Neural cell (in vitro differentiated cells): ENCODE data around the gene GATA1. TPM values are rescaled to one million over a fixed set of nuclear protein-coding genes. Genes with fewer than 3 reads are reported as not detected.

Source experiments
- H2AFZ ChIP-seq: fragments of 200-600, 300-800 bp; sonication (generic), shearing (Covaris generic); 2 replicates; pipeline ENCODE4 v1.6.0; 2014; ENCODE audit warnings: low read depth, mild to moderate bottlenecking, antibody characterized with exemption, low read length, moderate library complexity
- H3F3A ChIP-seq: fragments of 200-600 bp; shearing (Covaris generic); 2 replicates; pipeline ENCODE4 v1.6.1; 2016; ENCODE audit warnings: mild to moderate bottlenecking, moderate library complexity, mixed read lengths, antibody characterized with exemption, low read length; ENCODE audit not compliant: insufficient read depth, poor library complexity, severe bottlenecking
- H3K27ac ChIP-seq: fragments of 200-600, 300-800 bp; sonication (generic), shearing (Covaris generic); 2 replicates; pipeline ENCODE4 v1.5.1; 2014; ENCODE audit warnings: mild to moderate bottlenecking, low read length, moderate library complexity
- H3K27me3 ChIP-seq: fragments of 300-800, 200-600 bp; sonication (generic), shearing (Covaris generic); 2 replicates; pipeline ENCODE4 v1.6.0; 2014; ENCODE audit warnings: mild to moderate bottlenecking, low read depth, low read length, moderate library complexity; ENCODE audit not compliant: insufficient read depth
- H3K36me3 ChIP-seq: fragments of 300-800, 200-600 bp; sonication (generic), shearing (Covaris generic); 2 replicates; pipeline ENCODE4 v1.5.1; 2014; ENCODE audit warnings: mild to moderate bottlenecking, antibody characterized with exemption, low read length, moderate library complexity; ENCODE audit not compliant: insufficient read depth
- H3K4me2 ChIP-seq: fragments of 300-800, 200-600 bp; sonication (generic), shearing (Covaris generic); 2 replicates; pipeline ENCODE4 v1.6.0; 2014; ENCODE audit warnings: mild to moderate bottlenecking, low read length
- H3K4me3 ChIP-seq: fragments of 300-800, 200-600 bp; sonication (generic), shearing (Covaris generic); 2 replicates; pipeline ENCODE4 v1.5.1; 2014; ENCODE audit warnings: mild to moderate bottlenecking, low read length, moderate library complexity
- H3K79me2 ChIP-seq: fragments of 200-600 bp; shearing (Covaris generic); replicated peaks from 2 replicates; pipeline ENCODE4 v1.6.0; 2014; ENCODE audit warnings: mild to moderate bottlenecking, low read length, moderate library complexity; ENCODE audit not compliant: insufficient read depth
- H3K9ac ChIP-seq: fragments of 300-800, 200-600 bp; sonication (generic), shearing (Covaris generic); 2 replicates; pipeline ENCODE4 v1.6.1; 2016; ENCODE audit warnings: mild to moderate bottlenecking, low read length, mixed read lengths
- H3K9me2 ChIP-seq: fragments of 200-600 bp; shearing (Covaris generic); 2 replicates; pipeline ENCODE4 v1.6.1; 2016; ENCODE audit warnings: mild to moderate bottlenecking, low read length, mixed read lengths; ENCODE audit not compliant: insufficient read depth
- H3K9me3 ChIP-seq: fragments of 200-600, 300-800 bp; sonication (generic), shearing (Covaris generic); 2 replicates; pipeline ENCODE4 v1.6.1; 2016; ENCODE audit warnings: mild to moderate bottlenecking, mixed run types, low read length, moderate library complexity, mixed read lengths
- H4K20me1 ChIP-seq: fragments of 200-600 bp; shearing (Covaris generic); 2 replicates; pipeline ENCODE4 v1.6.1; 2016; ENCODE audit warnings: mild to moderate bottlenecking, mixed run types; ENCODE audit not compliant: insufficient read depth
- EP300 ChIP-seq: fragments of 450-650 bp; conservative IDR thresholded peaks from 2 replicates; pipeline ENCODE4 v1.6.1; 2014; ENCODE audit warnings: antibody characterized with exemption, mild to moderate bottlenecking, moderate library complexity; ENCODE audit not compliant: poor library complexity, severe bottlenecking
- EZH2 ChIP-seq: fragments of 200-600, 300-800 bp; shearing (Covaris generic), sonication (generic); IDR thresholded peaks from 2 replicates; pipeline ENCODE4 v1.6.1; 2014; ENCODE audit warnings: antibody characterized with exemption, low read length, borderline replicate concordance, mild to moderate bottlenecking; ENCODE audit not compliant: insufficient read depth, poor library complexity, severe bottlenecking
- MXI1 ChIP-seq: fragments of 450-650 bp; conservative IDR thresholded peaks from 2 replicates; pipeline ENCODE4 v1.6.1; 2014; ENCODE audit warnings: antibody characterized with exemption, mild to moderate bottlenecking; ENCODE audit not compliant: poor library complexity, severe bottlenecking
- POLR2AphosphoS5 ChIP-seq: IDR thresholded peaks from 2 replicates; pipeline ENCODE4 v1.6.1; 2012
- RAD21 ChIP-seq: fragments of 450-650 bp; conservative IDR thresholded peaks from 2 replicates; pipeline ENCODE4 v1.6.1; 2014; ENCODE audit warnings: antibody characterized with exemption, mild to moderate bottlenecking, moderate library complexity
- SMC3 ChIP-seq: fragments of 450-650 bp; conservative IDR thresholded peaks from 2 replicates; pipeline ENCODE4 v1.6.1; 2014; ENCODE audit warnings: antibody characterized with exemption, mild to moderate bottlenecking, moderate library complexity; ENCODE audit not compliant: poor library complexity
- TAF1 ChIP-seq: IDR thresholded peaks from 2 replicates; pipeline ENCODE4 v1.6.1; 2012; ENCODE audit warnings: low read depth
- polyA plus RNA-seq: library from polyadenylated mRNA; depleted of rRNA; stranded (reverse); fragments of >200 nt; gene quantifications from 2 replicates; pipeline ENCODE4 v1.2.3, GENCODE V29; 2014
- TF ChIP-seq, protein P1 (sequence below): IDR thresholded peaks from 2 replicates; pipeline ENCODE4 v1.6.1; 2012; ENCODE audit warnings: borderline replicate concordance
- TF ChIP-seq, protein P2 (sequence below): fragments of 450-650 bp; IDR thresholded peaks from 2 replicates; pipeline ENCODE4 v1.5.1; 2014; ENCODE audit warnings: antibody characterized with exemption, mild to moderate bottlenecking, moderate library complexity; ENCODE audit not compliant: poor library complexity, severe bottlenecking

The GATA1 gene
- polyA plus RNA-seq, 1 donor from 2014 or later = not detected

DNA sequence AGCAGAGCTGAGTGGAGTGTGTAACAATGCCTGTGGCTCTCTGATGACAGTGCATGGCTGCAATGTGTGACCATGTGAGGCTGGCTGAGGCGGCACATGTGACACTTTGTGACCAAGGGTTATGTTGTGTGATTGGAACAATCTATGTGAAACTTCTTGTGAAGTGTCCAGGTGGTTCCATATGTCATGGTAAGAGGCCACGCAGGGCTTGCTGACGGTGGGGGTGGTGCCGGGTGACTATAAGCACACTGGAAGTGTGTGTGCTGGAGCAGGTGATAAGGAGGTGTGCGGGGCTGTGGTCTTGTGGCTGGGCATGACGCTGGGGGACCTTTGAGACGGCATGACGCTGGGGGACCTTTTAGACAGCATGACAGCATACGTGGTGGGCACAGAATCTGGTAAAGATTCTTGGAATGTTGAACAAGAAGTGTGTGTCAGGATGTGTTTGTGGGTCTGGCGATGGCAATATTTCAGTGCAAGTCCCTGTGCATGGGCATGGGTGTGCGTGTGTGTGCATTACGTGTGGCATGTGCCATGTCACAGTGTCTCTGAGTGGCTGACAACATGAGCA lies 8.0 kb downstream of the GATA1 start:
- H3K79me2 ChIP-seq = no peaks in the 10 kb centered on the region
- H3K36me3 ChIP-seq = no peaks in the 10 kb centered on the region
- H3K9me2 ChIP-seq = no peaks in the 10 kb centered on the region
- no peak overlapping the region for H3K27ac ChIP-seq
- no peak overlapping the region for H3K4me2 ChIP-seq
- H3K9me3 ChIP-seq = no peaks in the 10 kb centered on the region
- no peak for TF ChIP-seq TAF1
- TF ChIP-seq EZH2 = no peak
- TF ChIP-seq SMC3 = no peak
- TF ChIP-seq POLR2AphosphoS5 = no peak
- TF ChIP-seq, protein P1, sequence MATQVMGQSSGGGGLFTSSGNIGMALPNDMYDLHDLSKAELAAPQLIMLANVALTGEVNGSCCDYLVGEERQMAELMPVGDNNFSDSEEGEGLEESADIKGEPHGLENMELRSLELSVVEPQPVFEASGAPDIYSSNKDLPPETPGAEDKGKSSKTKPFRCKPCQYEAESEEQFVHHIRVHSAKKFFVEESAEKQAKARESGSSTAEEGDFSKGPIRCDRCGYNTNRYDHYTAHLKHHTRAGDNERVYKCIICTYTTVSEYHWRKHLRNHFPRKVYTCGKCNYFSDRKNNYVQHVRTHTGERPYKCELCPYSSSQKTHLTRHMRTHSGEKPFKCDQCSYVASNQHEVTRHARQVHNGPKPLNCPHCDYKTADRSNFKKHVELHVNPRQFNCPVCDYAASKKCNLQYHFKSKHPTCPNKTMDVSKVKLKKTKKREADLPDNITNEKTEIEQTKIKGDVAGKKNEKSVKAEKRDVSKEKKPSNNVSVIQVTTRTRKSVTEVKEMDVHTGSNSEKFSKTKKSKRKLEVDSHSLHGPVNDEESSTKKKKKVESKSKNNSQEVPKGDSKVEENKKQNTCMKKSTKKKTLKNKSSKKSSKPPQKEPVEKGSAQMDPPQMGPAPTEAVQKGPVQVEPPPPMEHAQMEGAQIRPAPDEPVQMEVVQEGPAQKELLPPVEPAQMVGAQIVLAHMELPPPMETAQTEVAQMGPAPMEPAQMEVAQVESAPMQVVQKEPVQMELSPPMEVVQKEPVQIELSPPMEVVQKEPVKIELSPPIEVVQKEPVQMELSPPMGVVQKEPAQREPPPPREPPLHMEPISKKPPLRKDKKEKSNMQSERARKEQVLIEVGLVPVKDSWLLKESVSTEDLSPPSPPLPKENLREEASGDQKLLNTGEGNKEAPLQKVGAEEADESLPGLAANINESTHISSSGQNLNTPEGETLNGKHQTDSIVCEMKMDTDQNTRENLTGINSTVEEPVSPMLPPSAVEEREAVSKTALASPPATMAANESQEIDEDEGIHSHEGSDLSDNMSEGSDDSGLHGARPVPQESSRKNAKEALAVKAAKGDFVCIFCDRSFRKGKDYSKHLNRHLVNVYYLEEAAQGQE = no peak
- TF ChIP-seq RAD21 = no peak
- no peak for TF ChIP-seq MXI1
- no peak for TF ChIP-seq EP300
- TF ChIP-seq, protein P2, sequence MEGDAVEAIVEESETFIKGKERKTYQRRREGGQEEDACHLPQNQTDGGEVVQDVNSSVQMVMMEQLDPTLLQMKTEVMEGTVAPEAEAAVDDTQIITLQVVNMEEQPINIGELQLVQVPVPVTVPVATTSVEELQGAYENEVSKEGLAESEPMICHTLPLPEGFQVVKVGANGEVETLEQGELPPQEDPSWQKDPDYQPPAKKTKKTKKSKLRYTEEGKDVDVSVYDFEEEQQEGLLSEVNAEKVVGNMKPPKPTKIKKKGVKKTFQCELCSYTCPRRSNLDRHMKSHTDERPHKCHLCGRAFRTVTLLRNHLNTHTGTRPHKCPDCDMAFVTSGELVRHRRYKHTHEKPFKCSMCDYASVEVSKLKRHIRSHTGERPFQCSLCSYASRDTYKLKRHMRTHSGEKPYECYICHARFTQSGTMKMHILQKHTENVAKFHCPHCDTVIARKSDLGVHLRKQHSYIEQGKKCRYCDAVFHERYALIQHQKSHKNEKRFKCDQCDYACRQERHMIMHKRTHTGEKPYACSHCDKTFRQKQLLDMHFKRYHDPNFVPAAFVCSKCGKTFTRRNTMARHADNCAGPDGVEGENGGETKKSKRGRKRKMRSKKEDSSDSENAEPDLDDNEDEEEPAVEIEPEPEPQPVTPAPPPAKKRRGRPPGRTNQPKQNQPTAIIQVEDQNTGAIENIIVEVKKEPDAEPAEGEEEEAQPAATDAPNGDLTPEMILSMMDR = no peak
- no peaks in the 10 kb centered on the region for H3K27me3 ChIP-seq
- H3F3A ChIP-seq = no peaks in the 10 kb centered on the region
- H2AFZ ChIP-seq = no peak overlapping the region
- H3K9ac ChIP-seq = no peak overlapping the region
- H3K4me3 ChIP-seq = no peak overlapping the region
- no peaks in the 10 kb centered on the region for H4K20me1 ChIP-seq

DNA sequence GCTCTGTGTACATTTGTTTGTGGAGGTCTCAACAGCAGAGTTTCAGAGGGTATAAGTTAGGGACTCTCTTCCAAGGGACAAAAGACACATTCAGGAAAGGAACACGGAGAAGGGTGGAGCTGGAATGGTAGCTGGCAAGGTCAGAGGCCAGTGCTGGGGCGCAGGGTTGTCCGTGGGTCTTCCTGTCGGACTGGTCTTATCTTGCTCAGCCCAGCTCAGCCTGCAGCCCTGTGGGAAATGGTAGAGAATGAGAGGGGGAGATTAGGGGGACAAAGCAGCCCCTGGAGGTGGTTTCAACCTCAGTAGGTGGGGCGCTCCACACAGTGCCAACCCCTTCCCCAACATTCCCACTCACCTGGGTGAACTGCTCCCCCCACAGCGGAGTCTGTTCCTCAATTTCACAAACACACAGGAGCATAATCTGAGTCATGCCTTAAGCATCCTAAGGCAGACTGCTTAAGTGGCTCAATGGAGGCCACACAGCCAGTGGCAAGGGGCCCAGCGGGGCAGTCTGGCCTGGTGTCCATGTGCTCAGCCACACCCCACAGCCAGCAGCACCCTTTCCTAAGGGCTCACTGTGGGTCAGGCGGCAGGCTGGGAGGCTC lies 8.6 kb downstream of the GATA1 start:
- H2AFZ ChIP-seq = no peak overlapping the region
- no peaks in the 10 kb centered on the region for H3K9me2 ChIP-seq
- no peaks in the 10 kb centered on the region for H3K36me3 ChIP-seq
- H3K4me2 ChIP-seq = no peak overlapping the region
- H3K27ac ChIP-seq = no peak overlapping the region
- H3K9ac ChIP-seq = no peak overlapping the region
- TF ChIP-seq SMC3 (no peak), POLR2AphosphoS5 (no peak), EZH2 (no peak), TAF1 (no peak), MXI1 (no peak), EP300 (no peak), RAD21 (no peak)
- TF ChIP-seq, protein P2 = no peak
- TF ChIP-seq, protein P1 = no peak
- H3K27me3 ChIP-seq = no peaks in the 10 kb centered on the region
- H3K79me2 ChIP-seq = no peaks in the 10 kb centered on the region
- no peaks in the 10 kb centered on the region for H4K20me1 ChIP-seq
- no peaks in the 10 kb centered on the region for H3K9me3 ChIP-seq
- no peaks in the 10 kb centered on the region for H3F3A ChIP-seq
- no peak overlapping the region for H3K4me3 ChIP-seq
